CD8-positive, alpha-beta memory T cell (primary cell): ENCODE results near the gene RPL31. TPM values are rescaled to one million over a fixed set of nuclear protein-coding genes. Genes with fewer than 3 reads are reported as not detected.

ENCODE experiments used
- CTCF ChIA-PET: fragments of 350-600 bp; sonication (Branson Sonifier 250); formaldehyde crosslinking; loops from one replicate; lab custom pipeline; 2021; ENCODE audit warnings: antibody characterized with exemption; lab: Charles Lee
- POLR2A ChIA-PET: fragments of 350-600 bp; sonication (Branson Sonifier 250); formaldehyde crosslinking; loops from one replicate; lab custom pipeline; 2021; ENCODE audit warnings: antibody characterized with exemption; lab: Charles Lee
- DNase-seq, 5 donors: peaks; one replicate each; pipeline versions ENCODE4 v3.0.0 to v3.0.0-alpha.2; 2020 to 2022; ENCODE audit warnings: mixed read lengths in 1 of 5
- H3K27ac ChIP-seq: one replicate; pipeline ENCODE4 v1.7.0; 2013; ENCODE audit warnings: low read depth, mild to moderate bottlenecking, low read length, moderate library complexity
- H3K27me3 ChIP-seq: 2 replicates; pipeline ENCODE4 v1.7.0; 2013; ENCODE audit warnings: low read length, mild to moderate bottlenecking; ENCODE audit not compliant: insufficient read depth, poor library complexity, severe bottlenecking
- H3K36me3 ChIP-seq: 2 replicates; pipeline ENCODE4 v1.7.0; 2013; ENCODE audit warnings: mild to moderate bottlenecking, low read length, moderate library complexity; ENCODE audit not compliant: insufficient read depth
- H3K4me1 ChIP-seq: 2 replicates; pipeline ENCODE4 v1.7.0; 2013; ENCODE audit warnings: mild to moderate bottlenecking, low read length, moderate library complexity; ENCODE audit not compliant: insufficient read depth
- H3K4me3 ChIP-seq: 2 replicates; pipeline ENCODE4 v1.7.0; 2013; ENCODE audit warnings: mild to moderate bottlenecking, low read length
- H3K9me3 ChIP-seq: 2 replicates; pipeline ENCODE4 v1.7.0; 2013; ENCODE audit warnings: mild to moderate bottlenecking, low read length
- H3K27ac Mint-ChIP-seq, 8 donors: one replicate each; pipeline ENCODE4 v1.8.0; 2020 to 2021; ENCODE audit warnings: mixed read lengths in 8 of 8, mild to moderate bottlenecking in 6 of 8, inconsistent platforms in 3 of 8, moderate library complexity in 3 of 8
- H3K27me3 Mint-ChIP-seq, 2 donors: one replicate each; pipeline ENCODE4 v1.8.0; 2020 to 2021; ENCODE audit warnings: mixed read lengths in 2 of 2, mild to moderate bottlenecking in 1 of 2, moderate library complexity in 1 of 2
- H3K36me3 Mint-ChIP-seq, 3 donors: one replicate each; pipeline ENCODE4 v1.8.0; 2020 to 2021; ENCODE audit warnings: mixed read lengths in 3 of 3, inconsistent platforms in 1 of 3, mild to moderate bottlenecking in 1 of 3
- H3K4me1 Mint-ChIP-seq, 3 donors: one replicate each; pipeline ENCODE4 v1.8.0; 2020 to 2021; ENCODE audit warnings: mixed read lengths in 3 of 3, inconsistent platforms in 1 of 3, mild to moderate bottlenecking in 1 of 3
- H3K4me3 Mint-ChIP-seq, 7 donors: one replicate each; pipeline ENCODE4 v1.8.0; 2020 to 2021; ENCODE audit warnings: mixed read lengths in 7 of 7, mild to moderate bottlenecking in 6 of 7, moderate library complexity in 4 of 7, inconsistent platforms in 2 of 7
- H3K9me3 Mint-ChIP-seq, 5 donors: one replicate each; pipeline ENCODE4 v1.8.0; 2020 to 2022; ENCODE audit warnings: mixed read lengths in 5 of 5, mild to moderate bottlenecking in 3 of 5, moderate library complexity in 2 of 5, inconsistent platforms in 1 of 5
- polyA plus RNA-seq: library from polyadenylated mRNA; unstranded; fragments of 300-500 nt; fragmentation: Illumina TruSeq; gene quantifications from one replicate; pipeline ENCODE4 v1.2.3, GENCODE V29; 2021
- total RNA-seq, 2 experiments: library from RNA; stranded (reverse); gene quantifications; one replicate each; pipeline ENCODE4 v1.2.3, GENCODE V29; 2021

Gene RPL31
- total and polyA plus RNA-seq, 3 experiments from 2014 or later: 1,340 to 4,796 (median 1,381) TPM

DNA sequence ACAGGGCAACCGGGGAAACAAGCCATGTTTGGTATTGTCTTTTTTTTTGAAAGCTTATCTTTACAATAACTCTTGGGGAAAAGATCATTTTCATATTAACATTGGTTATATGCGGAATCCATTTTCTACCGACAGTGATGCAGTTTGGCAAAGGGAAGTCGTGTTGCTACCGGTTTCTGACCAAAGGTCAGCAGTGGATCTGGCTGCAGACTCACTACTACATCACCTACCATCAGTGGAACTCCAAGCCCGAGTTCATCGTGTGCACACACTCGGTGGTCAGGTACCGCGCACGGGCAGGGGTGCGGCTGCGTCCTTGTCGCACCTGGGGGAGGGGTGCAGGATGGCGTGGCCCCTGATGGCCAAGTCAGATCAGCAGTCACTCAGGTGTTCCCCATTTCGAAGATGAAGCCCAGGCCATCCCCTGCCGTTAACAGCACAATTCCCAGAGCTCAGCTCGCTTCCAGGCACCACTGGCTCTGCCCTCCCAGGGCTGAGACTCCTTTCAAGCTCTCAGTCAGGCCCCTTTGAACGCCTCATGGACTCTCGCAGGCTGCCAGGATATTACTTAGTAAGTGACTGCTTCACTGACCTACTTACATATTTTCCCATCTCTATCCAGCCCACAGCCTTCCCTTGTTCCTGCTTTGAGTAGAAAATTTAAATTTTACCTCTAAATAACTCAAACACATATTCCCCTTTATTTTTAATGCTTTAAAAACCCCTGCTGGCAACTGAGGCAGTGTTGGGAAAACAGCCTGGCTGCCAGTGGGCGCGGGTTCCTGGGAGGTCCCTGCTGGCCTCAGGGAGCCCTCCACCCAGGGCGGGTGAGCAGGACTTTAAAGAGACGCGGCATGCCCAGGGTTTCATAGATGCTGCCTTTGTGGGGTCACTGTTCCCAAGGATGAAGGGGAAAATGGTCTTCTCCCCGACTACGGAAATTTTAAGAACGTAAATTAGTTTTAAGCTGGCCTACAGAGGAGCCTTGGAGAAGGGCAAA is 33.6 kb upstream of the RPL31 start:
- H3K9me3 Mint-ChIP-seq: no peaks in the 10 kb centered on the region
- Histone ChIP-seq H3K27ac (no peak overlapping the region), H3K36me3 (no peaks in the 10 kb centered on the region), H3K4me3 (no peak overlapping the region), H3K27me3 (no peaks in the 10 kb centered on the region), H3K4me1 (peaks cover 9% of the 10 kb centered on the region), H3K9me3 (no peaks in the 10 kb centered on the region)
- no peaks in the 10 kb centered on the region for H3K4me1 Mint-ChIP-seq
- ChIA-PET POLR2A (no interaction called here), CTCF (no interaction called here)
- DNase-seq: no peak
- peaks cover 2 to 8% of the 10 kb centered on the region in 2 donors for H3K27me3 Mint-ChIP-seq
- no peaks in the 10 kb centered on the region for H3K36me3 Mint-ChIP-seq
- H3K27ac Mint-ChIP-seq: no peak overlapping the region
- no peak overlapping the region for H3K4me3 Mint-ChIP-seq

GRCh38 chr2:100969998-100970397 is 32.1 kb upstream of the RPL31 start:
- H3K36me3 Mint-ChIP-seq: no peaks in the 10 kb centered on the region
- no peaks in the 10 kb centered on the region for H3K4me1 Mint-ChIP-seq
- ChIA-PET POLR2A (no interaction called here), CTCF (no interaction called here)
- H3K4me3 Mint-ChIP-seq: no peak overlapping the region
- H3K9me3 Mint-ChIP-seq: no peaks in the 10 kb centered on the region
- H3K27ac Mint-ChIP-seq: no peak overlapping the region
- Histone ChIP-seq H3K4me3 (no peak overlapping the region), H3K27me3 (no peaks in the 10 kb centered on the region), H3K4me1 (no peaks in the 10 kb centered on the region), H3K27ac (no peak overlapping the region), H3K36me3 (no peaks in the 10 kb centered on the region), H3K9me3 (no peaks in the 10 kb centered on the region)
- no peak for DNase-seq
- peaks cover 4 to 11% of the 10 kb centered on the region in 2 donors for H3K27me3 Mint-ChIP-seq

- Mint-ChIP-seq H3K27ac (no peak overlapping the region), H3K36me3 (no peaks in the 10 kb centered on the region), H3K27me3 (peaks cover 4 to 14% of the 10 kb centered on the region in 2 donors), H3K9me3 (no peaks in the 10 kb centered on the region), H3K4me1 (no peaks in the 10 kb centered on the region), H3K4me3 (no peak overlapping the region)
- no peak for DNase-seq
- Histone ChIP-seq H3K27ac (no peak overlapping the region), H3K27me3 (no peaks in the 10 kb centered on the region), H3K36me3 (no peaks in the 10 kb centered on the region), H3K4me1 (no peaks in the 10 kb centered on the region), H3K4me3 (no peak overlapping the region), H3K9me3 (no peaks in the 10 kb centered on the region)
- ChIA-PET CTCF (no interaction called here), POLR2A (interaction anchor here (0.6 kb wide), 1 partner anchor 205 kb away, joined by 3 read pairs; no protein-coding TSS in a partner anchor)
Measured at GRCh38 chr2:100971221-100971620, 30.9 kb upstream of the RPL31 start.

DNA sequence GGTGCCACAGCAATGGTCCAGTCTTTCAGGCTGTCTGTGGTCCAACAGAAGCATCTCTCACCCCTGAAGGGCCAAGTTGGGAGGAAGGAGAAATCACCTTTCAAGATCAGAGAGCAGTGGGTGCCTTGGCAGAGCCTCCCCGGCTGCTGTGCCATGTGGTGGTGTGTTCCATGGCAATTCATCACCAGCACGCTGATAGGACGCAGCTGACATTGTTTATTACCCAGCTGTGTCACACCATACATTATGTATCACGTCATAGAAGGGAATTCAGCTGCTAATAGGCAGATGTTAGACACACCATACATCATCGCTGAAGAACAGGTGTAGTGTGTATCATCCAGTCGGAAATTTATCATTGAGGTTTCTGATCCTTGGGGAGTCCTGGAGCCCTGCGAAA is 29.6 kb upstream of the RPL31 start:
- Mint-ChIP-seq H3K27me3 (peaks cover 7 to 14% of the 10 kb centered on the region in 2 donors), H3K9me3 (no peaks in the 10 kb centered on the region), H3K36me3 (no peaks in the 10 kb centered on the region), H3K27ac (no peak overlapping the region), H3K4me1 (no peaks in the 10 kb centered on the region), H3K4me3 (no peak overlapping the region)
- ChIA-PET CTCF (no interaction called here), POLR2A (no interaction called here)
- H3K27ac ChIP-seq: no peak overlapping the region
- H3K36me3 ChIP-seq: no peaks in the 10 kb centered on the region
- H3K27me3 ChIP-seq: no peaks in the 10 kb centered on the region
- DNase-seq: no peak
- H3K4me3 ChIP-seq: no peak overlapping the region
- no peaks in the 10 kb centered on the region for H3K4me1 ChIP-seq
- H3K9me3 ChIP-seq: no peaks in the 10 kb centered on the region

DNA sequence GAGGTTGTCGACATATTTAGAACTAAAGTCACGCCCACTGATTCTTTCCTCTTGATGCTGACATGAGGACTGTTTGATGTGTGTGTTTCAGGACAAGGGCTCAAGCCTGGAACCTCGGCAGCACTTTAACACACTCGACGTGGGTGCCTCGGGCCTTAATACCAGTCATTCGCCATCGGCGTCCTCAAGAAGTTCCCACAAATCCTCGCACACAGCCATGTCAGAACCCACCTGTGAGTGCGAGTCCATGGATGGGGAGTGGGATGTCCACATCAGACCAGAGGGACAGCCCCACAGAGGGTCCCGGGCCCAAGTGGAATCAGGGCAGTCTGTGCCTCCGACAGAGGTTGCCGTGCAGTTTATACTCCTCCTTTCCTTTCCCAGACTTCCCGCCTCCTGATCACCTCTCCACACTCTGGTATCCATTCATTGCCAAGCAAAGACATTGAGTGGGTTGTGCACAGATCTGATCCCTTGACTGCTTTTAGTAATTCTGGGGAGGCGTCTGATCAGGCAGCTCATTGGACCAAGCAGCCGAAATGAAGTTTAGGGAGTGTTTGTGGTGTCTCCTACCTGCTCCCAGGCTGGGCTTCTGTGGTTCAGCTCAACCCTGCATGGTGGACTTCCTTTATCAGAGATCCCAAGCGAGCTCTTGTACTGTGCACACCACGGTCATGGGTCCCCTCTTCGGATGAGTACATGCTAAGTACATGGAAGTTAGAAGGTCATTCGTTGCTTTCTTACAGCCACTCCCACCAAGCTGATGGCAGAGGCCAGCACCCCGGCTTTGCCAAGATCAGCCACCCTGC is 27.2 kb upstream of the RPL31 start:
- CTCF ChIA-PET: interaction anchor here (1.1 to 1.4 kb wide), 2 partner anchors 365 kb away, joined by 3 read pairs; no protein-coding TSS in a partner anchor
- no peak overlapping the region for H3K4me3 ChIP-seq

DNA sequence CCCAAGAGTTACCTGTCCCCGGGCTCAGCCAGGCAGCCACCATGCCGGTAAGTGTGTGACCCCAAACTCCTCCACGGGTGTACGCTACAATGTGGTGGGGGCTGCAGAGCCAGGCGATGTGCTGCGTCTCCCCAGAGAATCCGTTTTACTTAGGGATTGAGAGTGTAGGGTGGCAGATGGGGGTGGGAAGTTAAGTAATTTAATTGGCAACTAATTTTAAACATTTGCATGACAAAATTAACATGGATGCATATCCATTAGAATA is 26.6 kb upstream of the RPL31 start:
- no peaks in the 10 kb centered on the region for H3K36me3 ChIP-seq
- CTCF ChIA-PET: interaction anchor here (1.1 kb wide), 1 partner anchor 365 kb away, joined by 3 read pairs; no protein-coding TSS in a partner anchor

More for the DNA sequence above, 27.2 kb upstream of the RPL31 start:
- no peaks in the 10 kb centered on the region for H3K4me1 ChIP-seq
- Mint-ChIP-seq H3K36me3 (no peaks in the 10 kb centered on the region), H3K4me3 (no peak overlapping the region), H3K27ac (peak overlapping the region in 2 of 8 donors; percentile 65 to 76), H3K27me3 (peaks cover 7 to 14% of the 10 kb centered on the region in 2 donors), H3K9me3 (no peaks in the 10 kb centered on the region), H3K4me1 (no peaks in the 10 kb centered on the region)
- POLR2A ChIA-PET: no interaction called here
- no peaks in the 10 kb centered on the region for H3K27me3 ChIP-seq
- H3K27ac ChIP-seq: no peak overlapping the region
- no peaks in the 10 kb centered on the region for H3K9me3 ChIP-seq
- no peaks in the 10 kb centered on the region for H3K36me3 ChIP-seq
- no peak for DNase-seq

GRCh38 chr2:100976061-100976460 is 26.0 kb upstream of the RPL31 start:
- H3K4me3 Mint-ChIP-seq: no peak overlapping the region
- H3K9me3 Mint-ChIP-seq: no peaks in the 10 kb centered on the region
- Histone ChIP-seq H3K9me3 (no peaks in the 10 kb centered on the region), H3K27ac (no peak overlapping the region), H3K27me3 (no peaks in the 10 kb centered on the region), H3K36me3 (no peaks in the 10 kb centered on the region), H3K4me1 (no peaks in the 10 kb centered on the region), H3K4me3 (no peak overlapping the region)
- ChIA-PET POLR2A (no interaction called here), CTCF (interaction anchor here (1.1 kb wide), 1 partner anchor 9 kb away, joined by 3 read pairs; no protein-coding TSS in a partner anchor)
- DNase-seq: no peak
- peaks cover 0 to 1% (median 0%) of the 10 kb centered on the region in 3 donors for H3K36me3 Mint-ChIP-seq
- no peaks in the 10 kb centered on the region for H3K4me1 Mint-ChIP-seq
- H3K27me3 Mint-ChIP-seq: peaks cover 7 to 14% of the 10 kb centered on the region in 2 donors
- no peak overlapping the region for H3K27ac Mint-ChIP-seq

More for the DNA sequence above, 26.6 kb upstream of the RPL31 start:
- Mint-ChIP-seq H3K36me3 (no peaks in the 10 kb centered on the region), H3K27ac (no peak overlapping the region), H3K4me3 (no peak overlapping the region), H3K27me3 (peaks cover 7 to 14% of the 10 kb centered on the region in 2 donors), H3K9me3 (no peaks in the 10 kb centered on the region), H3K4me1 (no peaks in the 10 kb centered on the region)
- H3K27ac ChIP-seq: no peak overlapping the region
- no peaks in the 10 kb centered on the region for H3K27me3 ChIP-seq
- POLR2A ChIA-PET: no interaction called here
- no peaks in the 10 kb centered on the region for H3K4me1 ChIP-seq
- no peak overlapping the region for H3K4me3 ChIP-seq
- no peaks in the 10 kb centered on the region for H3K9me3 ChIP-seq
- DNase-seq: no peak
